Activated CD4-positive, CD25-positive, alpha-beta regulatory T cell treated with anti-CD3 and anti-CD28 coated beads, Interleukin-2, amount 50 U/mL, for 16 hours (primary cell): ENCODE results near the gene C9orf43.
"Not testable (repeated sequence)": the region's sequence is repeated elsewhere in the genome, so short reads cannot be mapped to it uniquely, and the experiment has no call there.

Source experiments
- DNase-seq: peaks from one replicate; pipeline ENCODE4 v3.0.0-alpha.2; 2020; ENCODE audit warnings: low read depth, low spot score

Gene C9orf43

GRCh38 chr9:113410207-113410864, at the start of gene C9orf43, which contains the start of gene POLE3:
C9orf43 (plus strand) TSS chr9:113410747; CDS start chr9:113413494, 2,747 bp downstream.
POLE3 (minus strand) TSS chr9:113410675; CDS start chr9:113410293, 382 bp downstream.
- DNase-seq = peak; percentile 90

GRCh38 chr9:113361304-113362018, 49.1 kb upstream of the C9orf43 start:
- no peak for DNase-seq

- no peak for DNase-seq
These were observed 47.2 kb upstream of the C9orf43 start for GRCh38 chr9:113363336-113363735.

GRCh38 chr9:113364951-113365350, 45.6 kb upstream of the C9orf43 start:
- no peak for DNase-seq

GRCh38 chr9:113365652-113366051, 44.9 kb upstream of the C9orf43 start:
- DNase-seq = not testable (repeated sequence)

GRCh38 chr9:113368348-113368981, 42.1 kb upstream of the C9orf43 start:
- no peak for DNase-seq

GRCh38 chr9:113368982-113369854, 41.3 kb upstream of the C9orf43 start:
- no peak for DNase-seq

- no peak for DNase-seq
These were observed 40.7 kb upstream of the C9orf43 start for GRCh38 chr9:113369855-113370140.

- DNase-seq = no peak
These were observed 39.7 kb upstream of the C9orf43 start for GRCh38 chr9:113370806-113371325.

GRCh38 chr9:113372059-113372458, 38.5 kb upstream of the C9orf43 start:
- no peak for DNase-seq

GRCh38 chr9:113373256-113373655, 37.3 kb upstream of the C9orf43 start:
- DNase-seq = no peak

- no peak for DNase-seq
These were observed 36.7 kb upstream of the C9orf43 start for GRCh38 chr9:113373676-113374392.

- DNase-seq = no peak
These were observed 35.2 kb upstream of the C9orf43 start for GRCh38 chr9:113375057-113376023.

- peak; percentile 41 for DNase-seq
These were observed 33.6 kb upstream of the C9orf43 start, which contains the start of gene HDHD3 for GRCh38 chr9:113376634-113377567. HDHD3 (minus strand) TSS chr9:113376986; CDS start chr9:113374354, 2,632 bp downstream.

- not testable (repeated sequence) for DNase-seq
These were observed 31.3 kb upstream of the C9orf43 start for GRCh38 chr9:113379094-113379828.

GRCh38 chr9:113379829-113380210, 30.7 kb upstream of the C9orf43 start:
- not testable (repeated sequence) for DNase-seq

- no peak for DNase-seq
These were observed 29.6 kb upstream of the C9orf43 start for GRCh38 chr9:113380869-113381378.

GRCh38 chr9:113381441-113381840, 29.1 kb upstream of the C9orf43 start:
- not testable (repeated sequence) for DNase-seq
